ENCODE results near the gene TRPM4. TPM values are rescaled to one million over a fixed set of nuclear protein-coding genes. Genes with fewer than 3 reads are reported as not detected.

The TRPM4 gene
- total RNA-seq: 10 to 100 TPM; 16.3 to 38.5 (median 17.3) TPM

GRCh38 chr19:49157445-49158224 is at the start of gene TRPM4:
Gene TRPM4, plus strand, starts transcription at chr19:49157792. Its CDS starts 75 bp downstream, at chr19:49157867.
- H3K27ac ChIP-seq: peak within 1 kb of the TSS; percentile 29 to 90 (median 87)
- peak; percentile 65 for TF ChIP-seq POLR2AphosphoS5 (IDR thresholded peaks at IDR 0.05)
- TF ChIP-seq CTCF (IDR thresholded peaks at IDR 0.05): peak in 1 of 4 experiments; percentile 18
- peak; percentile 43 to 65 for TF ChIP-seq POLR2A (IDR thresholded peaks at IDR 0.05)
- no peak for TF ChIP-seq EP300 (IDR thresholded peaks at IDR 0.05)
- peak within 1 kb of the TSS; percentile 67 to 91 for H3K4me3 ChIP-seq
- WGBS, 2 donors (ENCODE audit: low coverage in 1 of 2): 0% methylated on average over 3 to 4 of the region's 41 CpGs
- H3K9me3 ChIP-seq: no peaks in the 10 kb centered on the region
- H3K4me1 ChIP-seq: peaks cover 0 to 40% (median 7%) of the 10 kb centered on the region in 3 donors
- ATAC-seq: peak; percentile 98
- H3K27me3 ChIP-seq: no peaks in the 10 kb centered on the region
- peaks cover 0 to 12% of the 10 kb centered on the region in 2 donors for H3K36me3 ChIP-seq

GRCh38 chr19:49109051-49109450 is 48.5 kb upstream of the TRPM4 start:
- no peak for TF ChIP-seq EP300 (IDR thresholded peaks at IDR 0.05)
- no peak for TF ChIP-seq POLR2AphosphoS5 (IDR thresholded peaks at IDR 0.05)
- TF ChIP-seq POLR2A (IDR thresholded peaks at IDR 0.05): no peak
- TF ChIP-seq CTCF (IDR thresholded peaks at IDR 0.05): no peak
- WGBS, 2 donors (ENCODE audit: low coverage in 1 of 2): 40 to 85% methylated on average over 2 to 3 of the region's 5 CpGs
- no peak for ATAC-seq
- Histone ChIP-seq H3K36me3 (peaks cover 0 to 53% of the 10 kb centered on the region in 2 donors), H3K9me3 (no peaks in the 10 kb centered on the region), H3K4me1 (peaks cover 0 to 33% (median 3%) of the 10 kb centered on the region in 3 donors), H3K27ac (no peak overlapping the region), H3K4me3 (no peak overlapping the region), H3K27me3 (no peaks in the 10 kb centered on the region)

GRCh38 chr19:49109569-49110233 is 47.9 kb upstream of the TRPM4 start:
- H3K4me3 ChIP-seq: no peak overlapping the region
- TF ChIP-seq CTCF (IDR thresholded peaks at IDR 0.05) (no peak), EP300 (IDR thresholded peaks at IDR 0.05) (no peak), POLR2AphosphoS5 (IDR thresholded peaks at IDR 0.05) (no peak), POLR2A (IDR thresholded peaks at IDR 0.05) (no peak)
- ATAC-seq: no peak
- peak overlapping the region in 1 of 4 donors; percentile 15 for H3K27ac ChIP-seq
- peaks cover 0 to 35% (median 3%) of the 10 kb centered on the region in 3 donors for H3K4me1 ChIP-seq
- H3K36me3 ChIP-seq: peaks cover 0 to 47% of the 10 kb centered on the region in 2 donors
- WGBS, 2 donors (ENCODE audit: low coverage in 1 of 2): 58 to 68% methylated on average over 2 to 8 of the region's 8 CpGs
- no peaks in the 10 kb centered on the region for H3K27me3 ChIP-seq
- H3K9me3 ChIP-seq: no peaks in the 10 kb centered on the region

- no peak overlapping the region for H3K4me3 ChIP-seq
- peaks cover 0 to 44% (median 3%) of the 10 kb centered on the region in 3 donors for H3K4me1 ChIP-seq
- H3K27ac ChIP-seq: peak overlapping the region in 1 of 4 donors; percentile 15
- H3K9me3 ChIP-seq: no peaks in the 10 kb centered on the region
- 6 to 24% methylated on average over 3 of the region's 3 CpGs for WGBS, 2 donors (ENCODE audit: low coverage in 1 of 2)
- H3K27me3 ChIP-seq: no peaks in the 10 kb centered on the region
- TF ChIP-seq POLR2A (IDR thresholded peaks at IDR 0.05) (no peak), EP300 (IDR thresholded peaks at IDR 0.05) (no peak), POLR2AphosphoS5 (IDR thresholded peaks at IDR 0.05) (no peak), CTCF (IDR thresholded peaks at IDR 0.05) (no peak)
- no peak for ATAC-seq
- peaks cover 0 to 38% of the 10 kb centered on the region in 2 donors for H3K36me3 ChIP-seq
Measured at GRCh38 chr19:49110567-49110966, 47.0 kb upstream of the TRPM4 start.

All from gastroesophageal sphincter (tissue), 4 donors.